Subcutaneous abdominal adipose tissue (tissue), 5 donors: ENCODE data around the gene KCNT2.
A peak's percentile ranks its signal among the peaks of the same experiment; 100 is the strongest.

Experiments used
- H3K27ac ChIP-seq: one replicate; pipeline ENCODE4 v1.7.0; 2013; ENCODE audit warnings: low read depth, mild to moderate bottlenecking, inconsistent platforms, low read length, moderate library complexity
- H3K27me3 ChIP-seq, 5 donors: one replicate each; pipeline ENCODE4 v1.7.0; 2013; ENCODE audit warnings: low read length in 5 of 5, inconsistent platforms in 1 of 5; ENCODE audit not compliant: control insufficient read depth in 5 of 5, insufficient read depth in 4 of 5
- H3K36me3 ChIP-seq, 5 donors: one replicate each; pipeline ENCODE4 v1.7.0; 2013; ENCODE audit warnings: low read length in 5 of 5; ENCODE audit not compliant: control insufficient read depth in 5 of 5, insufficient read depth in 5 of 5
- H3K4me1 ChIP-seq, 5 donors: one replicate each; pipeline ENCODE4 v1.7.0; 2013; ENCODE audit warnings: low read length in 5 of 5, mild to moderate bottlenecking in 3 of 5, moderate library complexity in 1 of 5; ENCODE audit not compliant: control insufficient read depth in 5 of 5, insufficient read depth in 5 of 5
- H3K4me3 ChIP-seq, 5 donors: one replicate each; pipeline ENCODE4 v1.7.0; 2013; ENCODE audit warnings: low read length in 5 of 5, low read depth in 1 of 5
- H3K9ac ChIP-seq, 5 donors: one replicate each; pipeline ENCODE4 v1.7.0; 2013; ENCODE audit warnings: low read length in 5 of 5, mild to moderate bottlenecking in 4 of 5, moderate library complexity in 3 of 5
- H3K9me3 ChIP-seq, 5 donors: one replicate each; pipeline ENCODE4 v1.7.0; 2013; ENCODE audit warnings: low read length in 5 of 5; ENCODE audit not compliant: control insufficient read depth in 5 of 5
- donor health status: healthy.
- donor health status: healthy.
- donor health status: healthy.
- donor health status: healthy.
- donor health status: healthy.

Gene KCNT2

DNA sequence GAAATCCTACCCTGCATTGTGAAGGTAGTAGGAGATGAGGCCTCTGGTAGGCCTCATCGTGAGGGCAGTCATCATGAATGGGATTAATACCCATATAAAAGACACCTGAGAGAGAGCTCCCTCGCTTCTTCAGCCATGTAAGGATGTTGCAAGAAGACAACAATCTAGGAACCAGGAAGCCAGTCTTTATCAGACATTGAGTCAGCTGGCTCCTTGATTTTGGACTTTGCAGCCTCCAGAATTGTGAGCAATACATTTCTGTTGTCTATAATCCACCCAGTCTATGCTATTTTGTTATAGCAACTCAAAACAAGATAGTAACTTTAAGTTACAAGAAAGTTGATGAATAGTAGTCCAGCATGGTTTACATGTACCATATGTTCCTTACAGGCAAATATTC lies 208.5 kb downstream of the KCNT2 start:
- Histone ChIP-seq H3K4me1 (peaks cover 0 to 8% (median 0%) of the 10 kb centered on the region in 5 donors), H3K9me3 (no peaks in the 10 kb centered on the region), H3K27ac (no peak overlapping the region), H3K4me3 (no peak overlapping the region), H3K9ac (no peak overlapping the region), H3K36me3 (no peaks in the 10 kb centered on the region), H3K27me3 (no peaks in the 10 kb centered on the region)

DNA sequence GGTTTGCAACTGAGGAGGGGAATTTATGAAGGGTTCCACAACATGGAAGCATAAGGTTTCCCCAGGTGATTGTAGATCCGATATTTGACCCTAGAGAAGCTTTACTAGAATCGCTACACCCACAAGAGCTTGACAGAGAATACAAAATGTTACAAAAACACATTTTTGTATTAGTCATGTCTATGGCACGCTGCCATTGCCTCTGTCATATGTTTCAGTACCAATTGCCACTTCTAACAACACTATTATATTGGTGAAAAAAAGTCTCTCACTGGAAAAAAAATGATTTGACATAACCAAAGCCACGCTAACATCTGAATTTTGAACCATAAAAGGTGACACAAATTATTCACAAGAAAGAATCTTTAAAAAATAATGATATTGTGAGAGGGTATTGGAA lies 214.5 kb downstream of the KCNT2 start:
- H3K9ac ChIP-seq, result no peak overlapping the region

DNA sequence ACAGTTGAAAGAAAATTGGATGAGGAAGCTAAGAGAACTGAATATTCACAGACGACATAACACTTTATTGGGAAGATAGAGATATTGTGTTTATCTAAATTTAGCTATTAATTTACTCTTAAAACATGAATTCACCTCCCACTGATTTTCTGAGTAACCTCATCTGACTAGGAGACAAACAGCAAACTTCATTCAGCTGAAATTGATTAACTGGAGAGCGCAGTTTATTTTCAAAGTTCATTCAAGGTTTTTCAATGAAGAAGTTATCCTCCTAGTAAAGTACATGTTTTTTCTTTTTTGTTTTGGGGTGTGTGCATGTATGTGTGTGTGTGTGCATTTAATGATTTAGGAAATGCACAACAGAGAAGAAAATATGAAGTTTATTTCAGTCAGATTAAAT lies 215.0 kb downstream of the KCNT2 start:
- H3K9me3 ChIP-seq, result no peaks in the 10 kb centered on the region
- no peak overlapping the region for H3K9ac ChIP-seq
- no peaks in the 10 kb centered on the region for H3K36me3 ChIP-seq
- peak overlapping the region in 1 of 5 donors; percentile 8 for H3K4me3 ChIP-seq
- no peaks in the 10 kb centered on the region for H3K27me3 ChIP-seq
- H3K4me1 ChIP-seq, result peaks cover 0 to 8% (median 0%) of the 10 kb centered on the region in 5 donors
- H3K27ac ChIP-seq, result no peak overlapping the region

More for the DNA sequence above, 214.5 kb downstream of the KCNT2 start:
- Histone ChIP-seq H3K4me3 (peak overlapping the region in 2 of 5 donors; percentile 8 to 40), H3K9me3 (no peaks in the 10 kb centered on the region), H3K27ac (no peak overlapping the region), H3K36me3 (no peaks in the 10 kb centered on the region), H3K4me1 (peaks cover 0 to 8% (median 0%) of the 10 kb centered on the region in 5 donors), H3K27me3 (no peaks in the 10 kb centered on the region)

DNA sequence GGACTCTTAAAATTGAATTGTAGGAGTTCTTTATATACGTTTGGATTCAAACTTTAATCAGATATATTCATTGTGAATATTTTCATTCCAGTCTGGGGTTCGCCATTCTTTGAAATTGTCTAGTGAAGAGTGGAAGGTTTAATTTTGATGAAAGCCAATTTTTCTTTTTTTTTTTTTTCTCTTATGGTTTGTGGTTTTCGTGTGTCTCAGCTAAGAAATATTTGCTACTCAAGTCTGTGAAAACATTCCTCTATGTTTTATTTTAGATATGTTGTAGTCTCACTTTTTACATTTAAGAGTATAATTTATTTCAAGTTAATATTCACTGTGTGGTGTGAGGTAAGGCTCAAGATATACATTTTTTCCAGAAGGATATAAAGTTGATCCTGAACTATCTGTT lies 220.5 kb downstream of the KCNT2 start:
- H3K27ac ChIP-seq, result no peak overlapping the region
- no peaks in the 10 kb centered on the region for H3K36me3 ChIP-seq
- H3K9ac ChIP-seq, result no peak overlapping the region
- no peak overlapping the region for H3K4me3 ChIP-seq
- no peaks in the 10 kb centered on the region for H3K27me3 ChIP-seq
- no peaks in the 10 kb centered on the region for H3K9me3 ChIP-seq
- H3K4me1 ChIP-seq, result no peaks in the 10 kb centered on the region

DNA sequence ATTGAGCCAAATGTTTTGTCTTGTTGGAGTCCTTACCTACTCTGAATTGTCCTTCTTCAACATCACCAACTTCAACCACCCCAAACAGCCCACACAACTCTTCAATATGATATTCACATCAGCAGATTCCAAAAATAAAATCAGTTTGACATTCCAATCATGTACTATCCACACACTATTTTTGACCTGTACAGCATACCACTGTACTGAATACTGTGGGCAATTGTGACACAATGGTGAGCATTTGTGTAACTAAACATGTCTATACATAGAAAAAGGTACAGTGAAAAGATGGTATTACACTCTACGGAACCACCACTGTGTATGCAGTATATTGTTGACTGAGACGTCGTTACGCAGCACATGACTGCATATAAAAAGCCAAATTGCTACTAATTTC lies 223.1 kb downstream of the KCNT2 start:
- H3K27ac ChIP-seq, result no peak overlapping the region
- H3K27me3 ChIP-seq, result no peaks in the 10 kb centered on the region
- no peaks in the 10 kb centered on the region for H3K9me3 ChIP-seq
- H3K4me3 ChIP-seq, result no peak overlapping the region
- H3K9ac ChIP-seq, result no peak overlapping the region
- no peaks in the 10 kb centered on the region for H3K36me3 ChIP-seq
- no peaks in the 10 kb centered on the region for H3K4me1 ChIP-seq

DNA sequence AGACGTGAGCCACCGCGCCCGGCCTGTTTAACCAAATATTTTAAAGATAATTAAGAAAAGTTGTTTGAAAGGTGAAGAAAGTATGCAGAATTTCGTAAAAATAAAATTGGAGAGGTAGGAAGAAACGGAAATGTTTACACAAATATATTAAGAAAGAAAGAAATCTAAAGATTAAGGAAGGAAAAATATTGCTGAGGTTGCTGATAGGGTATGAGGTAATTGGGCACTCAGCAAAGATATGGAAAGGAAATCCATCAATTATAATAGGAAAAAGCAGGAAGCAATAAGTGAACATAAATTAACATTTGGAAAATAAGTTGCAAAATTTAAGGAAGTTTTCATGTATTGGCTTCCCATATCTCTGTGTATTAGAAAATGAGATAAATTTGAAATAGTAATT lies 225.9 kb downstream of the KCNT2 start:
- no peaks in the 10 kb centered on the region for H3K27me3 ChIP-seq
- no peaks in the 10 kb centered on the region for H3K9me3 ChIP-seq
- H3K4me3 ChIP-seq, result no peak overlapping the region
- H3K27ac ChIP-seq, result no peak overlapping the region
- no peaks in the 10 kb centered on the region for H3K36me3 ChIP-seq
- no peaks in the 10 kb centered on the region for H3K4me1 ChIP-seq
- H3K9ac ChIP-seq, result no peak overlapping the region

DNA sequence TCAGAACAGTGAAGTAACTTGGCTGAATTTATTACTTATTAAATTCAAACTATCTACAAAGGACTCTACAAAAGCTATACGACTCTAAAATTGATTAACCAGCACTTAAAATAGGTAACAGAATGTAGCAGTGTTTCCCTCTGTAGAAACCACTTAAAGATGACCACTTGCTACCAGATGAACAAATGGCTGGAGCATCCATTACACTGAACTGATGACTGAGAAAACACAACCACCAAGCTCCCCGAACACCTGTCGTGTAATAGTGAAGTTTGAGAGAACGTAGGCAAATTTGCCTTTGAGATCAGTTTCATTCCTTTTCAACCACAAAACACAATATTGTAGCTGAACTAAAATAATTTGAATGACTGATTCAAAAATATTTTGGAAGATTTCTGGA lies 226.7 kb downstream of the KCNT2 start:
- Histone ChIP-seq H3K27ac (no peak overlapping the region), H3K36me3 (no peaks in the 10 kb centered on the region), H3K27me3 (no peaks in the 10 kb centered on the region), H3K9ac (no peak overlapping the region), H3K9me3 (no peaks in the 10 kb centered on the region), H3K4me1 (no peaks in the 10 kb centered on the region), H3K4me3 (no peak overlapping the region)

DNA sequence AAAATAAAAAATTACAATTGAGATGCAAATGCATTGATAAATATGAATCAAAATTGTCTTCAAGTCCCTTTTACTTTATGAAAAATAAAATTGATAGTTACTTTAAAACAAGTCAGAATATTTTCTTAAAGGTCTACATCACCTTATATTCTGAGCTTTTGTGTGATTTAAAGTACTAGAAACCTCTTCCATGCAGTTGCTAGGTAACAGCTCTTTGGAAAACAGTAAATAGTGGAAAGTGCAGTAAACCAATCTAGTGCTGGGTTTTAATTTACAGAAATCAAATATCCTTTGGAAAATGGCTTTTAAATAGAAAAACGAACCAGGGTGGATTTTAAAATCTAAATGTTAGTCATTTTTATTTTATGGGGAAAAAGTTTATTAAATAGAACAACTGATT lies 227.9 kb downstream of the KCNT2 start:
- Histone ChIP-seq H3K36me3 (no peaks in the 10 kb centered on the region), H3K27ac (no peak overlapping the region), H3K9ac (no peak overlapping the region), H3K27me3 (no peaks in the 10 kb centered on the region), H3K4me1 (no peaks in the 10 kb centered on the region), H3K9me3 (no peaks in the 10 kb centered on the region), H3K4me3 (no peak overlapping the region)

DNA sequence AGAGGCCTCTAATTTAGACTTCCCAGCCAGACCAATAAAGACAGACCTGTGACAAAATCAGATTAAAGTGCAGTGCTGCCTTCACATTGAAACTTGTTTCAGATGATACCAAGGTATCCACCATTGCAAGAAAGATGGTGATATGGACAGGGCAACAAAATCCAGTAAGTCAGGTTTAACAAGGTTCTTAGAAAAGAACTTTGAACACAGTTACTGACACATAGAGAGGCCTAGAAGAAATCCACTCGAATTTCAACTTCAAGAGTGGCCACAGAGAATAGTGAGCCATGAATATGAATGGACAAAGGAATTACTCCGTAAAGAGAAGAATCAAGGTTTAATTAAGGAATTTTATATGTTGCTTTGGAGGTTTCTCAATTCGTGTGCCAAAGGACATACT lies 230.4 kb downstream of the KCNT2 start:
- no peaks in the 10 kb centered on the region for H3K27me3 ChIP-seq
- no peak overlapping the region for H3K4me3 ChIP-seq
- H3K9ac ChIP-seq, result no peak overlapping the region
- no peak overlapping the region for H3K27ac ChIP-seq
- no peaks in the 10 kb centered on the region for H3K9me3 ChIP-seq
- no peaks in the 10 kb centered on the region for H3K4me1 ChIP-seq
- H3K36me3 ChIP-seq, result no peaks in the 10 kb centered on the region

DNA sequence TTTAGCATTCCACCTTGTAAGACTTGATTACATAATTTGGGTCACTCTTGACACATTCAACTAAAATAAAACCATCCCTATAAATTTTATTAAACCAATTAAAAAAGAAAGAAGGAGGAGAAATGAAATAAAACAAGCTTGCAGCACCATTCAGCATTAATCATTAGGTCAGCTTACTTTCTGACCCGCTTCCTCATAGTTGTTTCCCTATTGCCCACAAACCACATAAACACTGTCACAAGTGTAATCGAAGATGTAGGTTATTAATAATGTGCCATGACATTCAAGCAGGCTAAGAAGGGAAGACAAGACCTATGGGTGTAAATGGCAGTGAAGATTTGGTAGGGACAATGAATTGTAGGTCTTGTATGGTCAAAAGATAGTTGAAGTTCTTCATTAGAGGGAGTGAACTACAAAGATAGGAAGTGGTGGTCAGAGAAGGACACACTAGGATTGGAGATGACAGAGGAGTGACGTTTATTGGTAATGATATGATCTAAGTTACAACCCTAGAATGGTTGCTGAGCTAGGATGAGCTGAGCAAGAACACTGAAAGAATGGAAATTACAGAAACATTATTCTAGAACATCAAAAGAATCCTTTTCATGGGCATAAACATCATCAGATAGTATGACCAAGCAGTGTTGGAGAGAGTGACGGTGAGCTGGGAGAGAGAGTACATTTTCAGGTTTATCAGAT lies 231.5 kb downstream of the KCNT2 start:
- Histone ChIP-seq H3K4me3 (no peak overlapping the region), H3K36me3 (no peaks in the 10 kb centered on the region), H3K9me3 (no peaks in the 10 kb centered on the region), H3K27me3 (no peaks in the 10 kb centered on the region), H3K27ac (no peak overlapping the region), H3K4me1 (no peaks in the 10 kb centered on the region), H3K9ac (no peak overlapping the region)
